GM06990 (cell line): ENCODE measurements around the gene ZNF132.
A peak's percentile ranks its signal among the peaks of the same experiment; 100 is the strongest.

Source experiments
- DNase-seq: peaks from one replicate; pipeline ENCODE4 v3.0.0-alpha.2; 2011; ENCODE audit not compliant: insufficient read length; ENCODE audit errors: extremely low read depth
- H3K27me3 ChIP-seq: replicated peaks from 2 replicates; pipeline ENCODE4 v1.6.0; 2011; ENCODE audit warnings: low read length; ENCODE audit not compliant: control insufficient read depth, insufficient read depth
- H3K36me3 ChIP-seq: 2 replicates; pipeline ENCODE4 v1.5.1; 2011; ENCODE audit warnings: low read length; ENCODE audit not compliant: control insufficient read depth, insufficient read depth
- H3K4me3 ChIP-seq: replicated peaks from 2 replicates; pipeline ENCODE4 v1.5.1; 2011; ENCODE audit warnings: low read depth, mild to moderate bottlenecking, control low read depth, low read length
- CTCF ChIP-seq: IDR thresholded peaks from 2 replicates; pipeline ENCODE4 v1.5.1; 2011; ENCODE audit warnings: low read length, control low read depth, mild to moderate bottlenecking, inconsistent platforms; ENCODE audit not compliant: insufficient read depth, poor library complexity, severe bottlenecking

ZNF132 gene

GRCh38 chr19:58400916-58401839 lies 38.8 kb downstream of the ZNF132 start:
- no peaks in the 10 kb centered on the region; the same call in 1 of the 2 replicates for H3K36me3 ChIP-seq
- TF ChIP-seq CTCF = no peak
- DNase-seq = peak; percentile 99
- H3K27me3 ChIP-seq = no peaks in the 10 kb centered on the region
- H3K4me3 ChIP-seq = peak overlapping the region; percentile 76

GRCh38 chr19:58400316-58400915 lies 39.5 kb downstream of the ZNF132 start:
- DNase-seq = no peak
- H3K4me3 ChIP-seq = peak overlapping the region; percentile 43
- no peak for TF ChIP-seq CTCF
- no peaks in the 10 kb centered on the region for H3K27me3 ChIP-seq
- H3K36me3 ChIP-seq = peaks cover 1% of the 10 kb centered on the region

- Histone ChIP-seq H3K36me3 (peaks cover 6% of the 10 kb centered on the region), H3K4me3 (no peak overlapping the region), H3K27me3 (no peaks in the 10 kb centered on the region)
- no peak for DNase-seq
- TF ChIP-seq CTCF = no peak
These were observed 40.0 kb downstream of the ZNF132 start for GRCh38 chr19:58399903-58400302.

GRCh38 chr19:58398545-58398944 lies 41.4 kb downstream of the ZNF132 start:
- peaks cover 17% of the 10 kb centered on the region for H3K36me3 ChIP-seq
- H3K27me3 ChIP-seq = no peaks in the 10 kb centered on the region
- TF ChIP-seq CTCF = no peak
- DNase-seq = no peak
- no peak overlapping the region for H3K4me3 ChIP-seq

- no peaks in the 10 kb centered on the region for H3K27me3 ChIP-seq
- DNase-seq = no peak
These were observed 41.9 kb downstream of the ZNF132 start for GRCh38 chr19:58398087-58398486.

More at GRCh38 chr19:58398087-58398486, 41.9 kb downstream of the ZNF132 start:
- Histone ChIP-seq H3K4me3 (no peak overlapping the region), H3K36me3 (peaks cover 22% of the 10 kb centered on the region)
- no peak for TF ChIP-seq CTCF
